CD4-positive, alpha-beta T cell (primary cell): ENCODE results near the gene MARCHF9. TPM values are rescaled to one million over a fixed set of nuclear protein-coding genes. Genes with fewer than 3 reads are reported as not detected.

Source experiments
- ATAC-seq: fragments of 200-7000 bp; cut with Tn5 transposase; one replicate; pipeline ENCODE4 v1.10.0; 2022; ENCODE audit warnings: mild to moderate bottlenecking; ENCODE audit not compliant: poor library complexity
- CTCF ChIA-PET: fragments of 350-600 bp; sonication (Branson Sonifier 250); formaldehyde crosslinking; loops from one replicate; lab custom pipeline; 2021; ENCODE audit warnings: antibody characterized with exemption, inconsistent platforms; lab: Charles Lee
- POLR2A ChIA-PET: fragments of 350-600 bp; sonication (Branson Sonifier 250); formaldehyde crosslinking; loops from one replicate; lab custom pipeline; 2021; ENCODE audit warnings: antibody characterized with exemption, inconsistent platforms; lab: Charles Lee
- DNase-seq, 14 experiments: peaks; one replicate each; pipeline ENCODE4 v3.0.0-alpha.2; 2013 to 2020; ENCODE audit warnings: mixed read lengths in 2 of 14
- H3K27ac ChIP-seq, 2 donors: one replicate each; pipeline versions ENCODE4 v1.5.1 to v1.7.0; 2013; ENCODE audit warnings: low read length in 2 of 2, low read depth in 1 of 2, mild to moderate bottlenecking in 1 of 2
- H3K27me3 ChIP-seq, 2 experiments: 1 replicate in 1 of 2; 2 replicates in 1 of 2; pipeline versions ENCODE4 v1.6.1 to v1.7.0; 2013; ENCODE audit warnings: low read length in 2 of 2, control low read depth in 1 of 2, mild to moderate bottlenecking in 1 of 2, moderate library complexity in 1 of 2; ENCODE audit not compliant: insufficient read depth in 2 of 2, control insufficient read depth in 1 of 2
- H3K36me3 ChIP-seq: one replicate; pipeline ENCODE4 v1.6.1; 2013; ENCODE audit warnings: low read length, control low read depth; ENCODE audit not compliant: insufficient read depth
- H3K4me1 ChIP-seq: one replicate; pipeline ENCODE4 v1.6.1; 2013; ENCODE audit warnings: low read length, control low read depth; ENCODE audit not compliant: insufficient read depth
- H3K4me3 ChIP-seq: one replicate; pipeline ENCODE4 v1.5.1; 2013; ENCODE audit warnings: mild to moderate bottlenecking, low read length, moderate library complexity
- H3K9me3 ChIP-seq, 2 experiments: 1 replicate in 1 of 2; 2 replicates in 1 of 2; pipeline versions ENCODE4 v1.6.1 to v1.7.0; 2013; ENCODE audit warnings: low read length in 2 of 2, mild to moderate bottlenecking in 2 of 2, control low read depth in 1 of 2, moderate library complexity in 1 of 2; ENCODE audit not compliant: control insufficient read depth in 1 of 2, insufficient read depth in 1 of 2
- H3K27ac Mint-ChIP-seq: one replicate; pipeline ENCODE4 v1.8.0; 2020; ENCODE audit warnings: mixed read lengths
- H3K27me3 Mint-ChIP-seq: one replicate; pipeline ENCODE4 v1.8.0; 2021; ENCODE audit warnings: mixed read lengths
- H3K36me3 Mint-ChIP-seq: one replicate; pipeline ENCODE4 v1.8.0; 2021; ENCODE audit warnings: low read depth, mixed read lengths
- H3K4me1 Mint-ChIP-seq: one replicate; pipeline ENCODE4 v1.8.0; 2021; ENCODE audit warnings: low read depth, mixed read lengths
- H3K4me3 Mint-ChIP-seq: one replicate; pipeline ENCODE4 v1.8.0; 2020; ENCODE audit warnings: mild to moderate bottlenecking, mixed read lengths
- H3K9me3 Mint-ChIP-seq: one replicate; pipeline ENCODE4 v1.8.0; 2020; ENCODE audit warnings: mixed read lengths
- CTCF ChIP-seq: fragments of 200-600 bp; IDR thresholded peaks from one replicate; pipeline ENCODE4 v1.8.0; 2022; ENCODE audit warnings: antibody characterized with exemption, mild to moderate bottlenecking
- intact Hi-C, 2 experiments: fragments of 100-400 bp; cut with DNase I in 1 of 2; cut with micrococcal nuclease in 1 of 2; formaldehyde crosslinking; loops; one replicate each; pipeline versions ENCODE4 v1.15.1 to v1.9.0; 2023 to 2025; cut with DNase I, micrococcal nuclease
- total RNA-seq, 174 experiments: library from RNA in 2 of 174; stranded (reverse) in 2 of 174; gene quantifications; one replicate each; pipeline ENCODE4 v1.2.3 and lab custom pipeline; 2021 to 2026

Gene MARCHF9
- total RNA-seq, 2 experiments from 2014 or later, result 39.9 to 40.8 TPM

- H3K36me3 Mint-ChIP-seq, result peaks cover 34% of the 10 kb centered on the region
- Histone ChIP-seq H3K4me3 (peak overlapping the region; percentile 89), H3K4me1 (peaks cover 58% of the 10 kb centered on the region), H3K9me3 (no peaks in the 10 kb centered on the region), H3K36me3 (peaks cover 20% of the 10 kb centered on the region), H3K27me3 (no peaks in the 10 kb centered on the region), H3K27ac (peak overlapping the region; percentile 51 to 78)
- ATAC-seq, result peak; percentile 2
- intact Hi-C loops, result loop anchor here (1.0 to 5.0 kb wide), 5 partner anchors 10 to 125 kb away; partner anchors contain the start of genes EEF1AKMT3 (in 1 of the 2) and METTL1 (in 1 of the 2)
- ChIA-PET CTCF (interaction anchor here (0.7 to 2.8 kb wide), 5 partner anchors 10 to 122 kb away, joined by 3 to 20 read pairs (median 5); partner anchors contain the start of genes EEF1AKMT3 and METTL1), POLR2A (interaction anchor here (1.0 to 2.8 kb wide), 13 partner anchors 9 to 159 kb away, joined by 3 to 15 read pairs (median 4); partner anchors contain the start of genes ATP23, CYP27B1, EEF1AKMT3 and METTL1)
- peaks cover 47% of the 10 kb centered on the region for H3K4me1 Mint-ChIP-seq
- TF ChIP-seq CTCF, result no peak
- peak overlapping the region; percentile 100 for H3K4me3 Mint-ChIP-seq
- peak overlapping the region; percentile 100 for H3K27ac Mint-ChIP-seq
- H3K27me3 Mint-ChIP-seq, result no peaks in the 10 kb centered on the region
- no peak for DNase-seq
- H3K9me3 Mint-ChIP-seq, result no peaks in the 10 kb centered on the region
Measured at GRCh38 chr12:57782243-57782607, 27.3 kb downstream of the MARCHF9 start.

GRCh38 chr12:57782608-57783465 lies 27.9 kb downstream of the MARCHF9 start, which contains the start of gene TSFM:
TSS of gene TSFM (plus strand) at chr12:57782787. CDS start at chr12:57782802, 15 bp downstream.
- POLR2A ChIA-PET, result interaction anchor here (0.6 to 2.8 kb wide), 14 partner anchors 9 to 89 kb away, joined by 3 to 11 read pairs (median 4); partner anchors contain the start of genes AVIL, CTDSP2, CYP27B1 and EEF1AKMT3

More at GRCh38 chr12:57782608-57783465, 27.9 kb downstream of the MARCHF9 start, which contains the start of gene TSFM:
- peak; percentile 90 for TF ChIP-seq CTCF
- Mint-ChIP-seq H3K27me3 (no peaks in the 10 kb centered on the region), H3K4me3 (peak within 1 kb of the TSS; percentile 100), H3K36me3 (peaks cover 41% of the 10 kb centered on the region), H3K4me1 (peaks cover 47% of the 10 kb centered on the region), H3K27ac (peak within 1 kb of the TSS; percentile 100), H3K9me3 (no peaks in the 10 kb centered on the region)
- CTCF ChIA-PET, result interaction anchor here (0.7 to 2.8 kb wide), 11 partner anchors 9 to 157 kb away, joined by 3 to 20 read pairs (median 4); partner anchors contain the start of genes EEF1AKMT3 and METTL1
- Histone ChIP-seq H3K4me1 (peaks cover 58% of the 10 kb centered on the region), H3K36me3 (peaks cover 26% of the 10 kb centered on the region), H3K4me3 (peak within 1 kb of the TSS; percentile 89), H3K9me3 (no peaks in the 10 kb centered on the region), H3K27me3 (no peaks in the 10 kb centered on the region), H3K27ac (peak within 1 kb of the TSS; percentile 51 to 78)
- peak; percentile 93 to 99 (median 98) for DNase-seq
- intact Hi-C loops, result loop anchor here (1.0 to 5.0 kb wide), 5 partner anchors 11 to 124 kb away; partner anchors contain the start of genes EEF1AKMT3 (in 1 of the 2) and METTL1 (in 1 of the 2)
- ATAC-seq, result peak; percentile 93
